AG09309 (cell line): ENCODE measurements around the gene RAPGEF2.
A peak's percentile ranks its signal among the peaks of the same experiment; 100 is the strongest.

Source experiments
- DNase-seq: peaks from one replicate; pipeline ENCODE4 v3.0.0-alpha.2; 2010; ENCODE audit warnings: low read depth
- H3K4me3 ChIP-seq: 2 replicates; pipeline ENCODE4 v1.5.1; 2011; ENCODE audit warnings: mild to moderate bottlenecking, low read depth, low read length, moderate library complexity; ENCODE audit not compliant: control insufficient read depth
- TF ChIP-seq, protein P1 (sequence below): IDR thresholded peaks from 2 replicates; pipeline ENCODE4 v1.5.1; 2011; ENCODE audit warnings: mild to moderate bottlenecking, low read depth, low read length, inconsistent platforms; ENCODE audit not compliant: insufficient read depth, control insufficient read depth; ENCODE audit errors: missing control alignments

The RAPGEF2 gene

DNA sequence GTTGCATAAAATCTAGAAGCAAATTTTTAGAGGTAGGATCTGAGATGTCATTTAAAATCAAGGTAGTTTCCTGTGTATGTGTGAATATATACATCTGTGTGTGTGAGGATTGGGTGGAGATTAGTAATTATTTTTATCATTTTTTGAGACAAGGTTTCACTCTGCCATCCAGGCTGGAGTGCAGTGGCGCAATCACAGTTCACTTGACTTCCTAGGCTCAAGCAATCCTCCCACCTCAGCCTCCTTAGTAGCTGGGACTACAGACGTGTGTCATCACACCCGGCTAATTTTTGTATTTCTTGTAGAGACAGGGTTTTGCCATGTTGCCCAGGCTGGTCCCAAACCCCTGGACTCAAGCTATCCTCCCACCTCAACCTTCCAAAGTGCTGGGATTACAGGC, 188.3 kb downstream of the RAPGEF2 start:
- no peak overlapping the region for H3K4me3 ChIP-seq
- TF ChIP-seq, protein P1, sequence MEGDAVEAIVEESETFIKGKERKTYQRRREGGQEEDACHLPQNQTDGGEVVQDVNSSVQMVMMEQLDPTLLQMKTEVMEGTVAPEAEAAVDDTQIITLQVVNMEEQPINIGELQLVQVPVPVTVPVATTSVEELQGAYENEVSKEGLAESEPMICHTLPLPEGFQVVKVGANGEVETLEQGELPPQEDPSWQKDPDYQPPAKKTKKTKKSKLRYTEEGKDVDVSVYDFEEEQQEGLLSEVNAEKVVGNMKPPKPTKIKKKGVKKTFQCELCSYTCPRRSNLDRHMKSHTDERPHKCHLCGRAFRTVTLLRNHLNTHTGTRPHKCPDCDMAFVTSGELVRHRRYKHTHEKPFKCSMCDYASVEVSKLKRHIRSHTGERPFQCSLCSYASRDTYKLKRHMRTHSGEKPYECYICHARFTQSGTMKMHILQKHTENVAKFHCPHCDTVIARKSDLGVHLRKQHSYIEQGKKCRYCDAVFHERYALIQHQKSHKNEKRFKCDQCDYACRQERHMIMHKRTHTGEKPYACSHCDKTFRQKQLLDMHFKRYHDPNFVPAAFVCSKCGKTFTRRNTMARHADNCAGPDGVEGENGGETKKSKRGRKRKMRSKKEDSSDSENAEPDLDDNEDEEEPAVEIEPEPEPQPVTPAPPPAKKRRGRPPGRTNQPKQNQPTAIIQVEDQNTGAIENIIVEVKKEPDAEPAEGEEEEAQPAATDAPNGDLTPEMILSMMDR: no peak
- DNase-seq: no peak

DNA sequence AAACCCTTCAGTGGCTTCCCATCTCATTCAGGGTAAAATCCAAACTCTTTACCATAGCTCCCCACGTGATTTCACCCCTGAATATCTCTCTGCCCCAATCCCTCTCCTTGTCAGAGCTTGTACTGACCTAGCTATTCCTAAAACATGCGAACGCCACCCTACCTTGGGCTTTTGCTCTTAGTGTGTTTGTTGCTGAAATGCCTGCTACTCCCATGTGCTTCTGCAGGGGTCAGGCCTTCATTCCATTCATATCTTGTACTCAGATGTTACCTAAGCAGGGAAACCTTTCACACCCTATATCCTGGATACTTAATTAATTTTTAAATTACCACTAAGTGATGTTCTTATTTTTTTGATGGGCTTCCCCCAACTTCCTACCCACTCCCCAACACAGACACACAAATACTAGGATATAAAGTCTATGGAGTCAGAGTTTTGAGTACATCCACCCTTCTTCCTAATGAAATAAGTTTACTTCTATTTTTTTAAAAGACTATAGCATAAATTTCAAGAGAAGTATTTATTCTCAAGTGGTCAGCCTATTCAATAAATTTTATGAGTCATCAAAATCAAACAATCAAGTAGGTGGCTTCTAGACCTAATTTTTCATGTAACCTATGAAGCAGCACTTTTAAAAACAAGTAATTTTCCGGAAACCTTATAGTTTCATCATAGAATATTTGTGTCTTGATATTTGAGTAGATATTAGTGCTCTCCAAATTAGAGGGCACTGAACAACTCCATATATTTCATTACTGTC, 189.4 kb downstream of the RAPGEF2 start:
- no peak for DNase-seq
- TF ChIP-seq, protein P1: no peak
- no peak overlapping the region for H3K4me3 ChIP-seq

DNA sequence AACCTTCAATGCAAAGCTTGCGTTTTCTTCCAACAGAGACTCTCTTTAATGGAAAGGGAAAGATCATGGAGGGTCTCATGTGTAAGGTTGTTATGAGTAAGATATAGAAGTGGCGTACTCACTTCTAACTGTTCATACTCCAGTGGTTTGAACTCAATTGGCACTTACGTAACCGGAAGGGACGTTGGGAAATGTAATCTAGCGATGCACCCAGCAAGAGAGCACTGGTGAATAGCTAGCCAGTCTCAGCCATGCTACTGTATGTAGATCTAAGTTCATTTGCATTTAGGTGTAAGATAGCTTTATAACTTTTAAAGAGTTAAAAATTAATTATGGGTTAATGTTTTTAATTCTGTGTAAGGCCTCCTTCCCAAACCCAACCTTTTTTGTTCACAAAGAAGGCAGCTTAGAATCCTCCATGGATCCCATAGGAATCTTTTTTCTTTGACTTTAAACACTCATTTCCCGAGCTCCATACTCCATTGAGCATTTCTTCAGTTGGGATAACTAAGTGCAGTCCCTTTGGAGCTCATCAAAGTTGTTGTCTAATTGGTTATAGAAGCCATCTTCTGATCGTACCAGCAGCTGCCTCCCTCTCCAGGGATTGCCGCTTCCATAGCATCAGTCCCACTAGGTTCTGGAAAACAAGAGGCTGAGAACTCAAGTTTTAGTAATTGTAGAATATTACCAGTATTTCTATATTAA, 191.1 kb downstream of the RAPGEF2 start:
- no peak for DNase-seq
- no peak overlapping the region for H3K4me3 ChIP-seq
- TF ChIP-seq, protein P1: no peak

DNA sequence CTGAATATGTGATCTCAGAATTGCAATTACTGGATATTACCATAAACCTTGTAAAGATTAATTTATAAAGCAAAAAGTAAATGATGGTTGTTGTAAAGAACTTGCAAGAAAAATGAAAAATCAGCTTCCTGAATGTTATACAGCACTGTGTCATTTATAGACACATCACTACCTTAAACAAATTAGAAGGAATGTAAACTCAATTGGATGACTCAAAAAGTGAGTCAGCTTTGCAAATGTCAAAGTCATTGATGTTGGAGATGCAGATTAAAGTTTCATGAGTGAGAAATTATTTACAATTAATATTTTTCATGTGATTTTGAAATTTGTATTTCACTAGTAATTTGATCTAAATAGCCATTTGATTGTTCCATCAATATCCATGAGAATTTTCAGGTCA, 193.2 kb downstream of the RAPGEF2 start:
- TF ChIP-seq, protein P1: no peak
- no peak overlapping the region for H3K4me3 ChIP-seq
- no peak for DNase-seq

DNA sequence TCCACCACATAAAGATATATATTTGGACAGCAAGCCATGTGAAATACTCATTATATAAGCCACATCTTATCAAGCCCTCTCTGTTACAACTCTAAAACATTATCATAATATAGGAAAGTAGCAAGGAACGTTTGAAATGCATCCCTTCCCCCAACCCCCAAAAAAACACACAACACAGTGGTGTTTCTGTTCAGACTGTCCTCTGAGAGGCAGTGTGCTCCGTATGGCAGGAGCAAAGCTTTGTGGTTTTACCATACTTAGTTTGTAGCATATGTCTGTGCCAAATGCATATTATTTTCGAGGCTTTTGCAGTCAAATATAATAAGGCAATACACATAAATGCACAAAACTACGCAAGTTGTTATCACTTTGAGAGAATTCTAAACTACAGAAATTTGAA, 194.2 kb downstream of the RAPGEF2 start:
- H3K4me3 ChIP-seq: no peak overlapping the region
- TF ChIP-seq, protein P1: no peak
- DNase-seq: no peak

DNA sequence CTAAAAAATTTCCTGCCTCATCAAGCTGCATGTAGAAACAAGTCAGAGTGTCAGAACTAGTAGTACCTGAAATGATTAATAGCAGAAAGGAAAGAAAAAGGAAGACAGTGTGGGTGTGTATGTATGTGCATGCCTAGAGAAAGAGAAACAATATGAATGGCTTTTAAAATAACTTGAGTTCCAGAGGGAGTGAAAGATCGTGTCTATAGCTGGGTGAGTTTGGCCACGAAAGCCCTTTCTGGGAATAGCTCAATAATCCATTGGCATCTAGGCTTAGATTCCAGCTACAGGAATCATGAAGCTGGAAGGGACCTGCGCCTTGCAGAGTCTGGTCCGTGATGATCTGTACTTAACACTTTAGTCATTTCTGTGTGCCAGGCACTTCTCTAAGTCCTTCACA, 195.6 kb downstream of the RAPGEF2 start:
- TF ChIP-seq, protein P1: no peak

More for the DNA sequence above, 195.6 kb downstream of the RAPGEF2 start:
- no peak overlapping the region for H3K4me3 ChIP-seq
- DNase-seq: peak; percentile 41
